Nucleus accumbens (tissue), 56 donors: Measurements from ENCODE around the gene ASIC1.
A peak's percentile ranks its signal among the peaks of the same experiment; 100 is the strongest.

Experiments
- DNase-seq, 56 donors: peaks; one replicate each; lab custom pipeline; 2025; lab: John Stamatoyannopoulos, UW

Gene ASIC1

GRCh38 chr12:50058743-50059312, 1.4 kb downstream of the ASIC1 start:
- peak in 2 of 56 donors; percentile 30 to 35 for DNase-seq

GRCh38 chr12:50059440-50060119, 2.2 kb downstream of the ASIC1 start:
- DNase-seq = no peak

- no peak for DNase-seq
These were observed 2.7 kb downstream of the ASIC1 start for GRCh38 chr12:50060120-50060468.

- DNase-seq = peak in 2 of 56 donors; percentile 12 to 24
These were observed 3.8 kb downstream of the ASIC1 start for GRCh38 chr12:50061171-50061570.

- no peak for DNase-seq
These were observed 4.7 kb downstream of the ASIC1 start for GRCh38 chr12:50061946-50062686.

- peak in 38 of 56 donors; percentile 16 to 76 (median 44) for DNase-seq
These were observed 5.5 kb downstream of the ASIC1 start for GRCh38 chr12:50062728-50063460.

GRCh38 chr12:50065726-50066310, 8.4 kb downstream of the ASIC1 start:
- DNase-seq = no peak

- no peak for DNase-seq
These were observed 9.0 kb downstream of the ASIC1 start for GRCh38 chr12:50066402-50066801.

- DNase-seq = no peak
These were observed 11.7 kb downstream of the ASIC1 start for GRCh38 chr12:50069069-50069468.

GRCh38 chr12:50069539-50069938, 12.1 kb downstream of the ASIC1 start:
- DNase-seq = no peak

GRCh38 chr12:50070314-50071060, 13.1 kb downstream of the ASIC1 start:
- DNase-seq = peak in 53 of 56 donors; percentile 21 to 87 (median 67)

GRCh38 chr12:50072198-50072907, 15.0 kb downstream of the ASIC1 start:
- DNase-seq = no peak

- no peak for DNase-seq
These were observed 15.8 kb downstream of the ASIC1 start for GRCh38 chr12:50073206-50073605.

- DNase-seq = no peak
These were observed 16.3 kb downstream of the ASIC1 start for GRCh38 chr12:50073712-50074111.

GRCh38 chr12:50074936-50075807, 17.8 kb downstream of the ASIC1 start:
- DNase-seq = peak in 52 of 56 donors; percentile 25 to 86 (median 64)

- no peak for DNase-seq
These were observed 18.4 kb downstream of the ASIC1 start for GRCh38 chr12:50075808-50076170.

- DNase-seq = no peak
These were observed 19.7 kb downstream of the ASIC1 start for GRCh38 chr12:50077099-50077498.

- DNase-seq = peak in 19 of 56 donors; percentile 16 to 72 (median 36)
These were observed 20.9 kb downstream of the ASIC1 start for GRCh38 chr12:50078281-50078680.
